Measurements from ENCODE around the gene NEK8.
"Not testable (repeated sequence)": the region's sequence is repeated elsewhere in the genome, so short reads cannot be mapped to it uniquely, and the experiment has no call there.

NEK8 gene

GRCh38 chr17:28710861-28711722, 17.5 kb upstream of the NEK8 start:
- peak; percentile 96 for DNase-seq

DNA sequence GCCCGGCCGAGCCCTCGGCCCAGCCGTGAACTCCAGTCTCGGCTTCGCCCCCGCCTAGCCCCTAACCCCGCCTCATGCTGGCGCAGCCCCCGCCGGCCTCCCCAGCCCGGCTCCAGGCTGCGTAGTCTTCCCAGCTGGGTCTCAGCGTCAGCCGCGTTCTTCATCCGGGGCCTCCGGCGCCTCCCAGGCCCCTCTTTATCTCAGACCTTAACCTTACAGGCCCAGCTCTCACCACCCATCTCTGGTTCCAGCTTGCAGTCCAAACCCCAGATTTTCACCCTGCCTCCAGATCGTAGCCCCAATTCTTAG, 16.9 kb upstream of the NEK8 start, which contains the start of gene PROCA1:
Gene PROCA1 (minus strand): TSS at position 166 of the 309 bp plus-strand sequence. CDS start 228 bp downstream, outside the sequence.
- no peak for DNase-seq

DNA sequence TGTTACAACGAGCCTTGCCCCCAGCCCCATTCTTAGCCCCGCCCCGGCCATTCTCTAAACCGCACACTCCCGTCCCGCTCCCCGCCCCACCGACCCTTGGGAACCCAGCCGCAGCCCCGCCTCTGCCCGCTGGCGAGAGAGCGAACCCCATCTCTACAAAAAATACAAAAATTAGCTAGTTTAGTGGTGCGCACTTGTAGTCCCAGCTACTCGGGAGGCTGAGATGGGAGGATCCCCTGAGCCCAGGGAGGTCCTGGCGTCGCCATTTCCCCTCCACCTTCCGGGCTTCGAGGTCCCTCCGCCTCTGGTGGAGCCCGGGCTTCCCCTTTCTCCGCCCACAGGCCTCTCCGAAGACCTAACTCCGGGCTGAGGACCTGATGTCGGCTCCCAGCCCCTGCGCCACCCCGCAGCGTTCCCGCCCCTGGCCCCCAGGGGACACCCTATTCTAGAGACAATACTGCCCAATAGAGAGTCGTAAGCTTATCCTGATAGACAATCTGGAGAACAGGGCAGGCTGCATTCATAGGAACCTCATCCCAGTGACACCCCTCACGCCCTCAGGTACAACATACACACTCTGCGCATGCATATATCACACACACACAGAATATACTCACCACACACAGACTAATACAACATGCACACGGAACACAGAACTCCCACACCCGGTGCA, 16.4 kb upstream of the NEK8 start:
- peak; percentile 89 for DNase-seq

GRCh38 chr17:28712705-28713415, 15.7 kb upstream of the NEK8 start:
- no peak for DNase-seq

DNA sequence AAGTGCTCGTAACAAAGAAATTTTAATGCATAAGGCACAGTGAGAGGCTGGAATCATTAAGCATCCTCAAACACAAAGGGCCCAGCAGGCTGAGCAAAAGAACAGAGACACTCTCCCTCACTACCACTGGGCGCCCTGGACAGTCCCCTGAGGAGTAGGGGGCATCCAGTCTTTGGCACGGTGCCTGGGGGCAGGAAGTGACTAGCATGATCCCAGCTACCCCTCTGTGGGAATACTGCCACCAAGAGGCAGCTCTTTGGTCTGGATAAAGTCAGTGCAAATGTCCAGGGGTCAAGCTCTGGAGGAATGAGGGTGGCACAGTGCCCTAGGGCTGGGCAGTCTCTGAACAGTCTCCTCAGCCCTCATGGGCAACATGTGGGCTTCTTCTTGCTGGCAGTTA, 14.3 kb upstream of the NEK8 start:
- no peak for DNase-seq

DNA sequence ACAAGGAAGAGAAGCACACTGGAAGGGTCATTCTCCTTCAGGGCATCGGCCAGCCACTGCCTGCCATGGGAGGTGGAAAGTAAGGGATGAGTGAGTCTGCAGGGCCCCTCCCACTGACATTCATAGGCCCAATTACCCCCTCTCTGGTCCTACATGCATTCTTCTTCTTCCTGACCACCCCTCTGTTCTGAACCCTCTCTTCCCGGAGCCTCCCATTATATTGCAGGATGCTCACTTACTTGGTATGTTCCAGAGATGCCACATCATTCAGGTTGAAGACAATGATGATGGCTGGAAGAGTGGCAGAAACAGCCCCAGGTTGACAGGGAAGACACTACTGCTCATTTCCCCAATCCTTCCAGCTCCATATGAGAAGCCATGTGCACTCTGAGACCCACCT, 13.4 kb upstream of the NEK8 start:
- no peak for DNase-seq

- peak; percentile 74 for DNase-seq
Observed at GRCh38 chr17:28716740-28717577, 11.6 kb upstream of the NEK8 start.

DNA sequence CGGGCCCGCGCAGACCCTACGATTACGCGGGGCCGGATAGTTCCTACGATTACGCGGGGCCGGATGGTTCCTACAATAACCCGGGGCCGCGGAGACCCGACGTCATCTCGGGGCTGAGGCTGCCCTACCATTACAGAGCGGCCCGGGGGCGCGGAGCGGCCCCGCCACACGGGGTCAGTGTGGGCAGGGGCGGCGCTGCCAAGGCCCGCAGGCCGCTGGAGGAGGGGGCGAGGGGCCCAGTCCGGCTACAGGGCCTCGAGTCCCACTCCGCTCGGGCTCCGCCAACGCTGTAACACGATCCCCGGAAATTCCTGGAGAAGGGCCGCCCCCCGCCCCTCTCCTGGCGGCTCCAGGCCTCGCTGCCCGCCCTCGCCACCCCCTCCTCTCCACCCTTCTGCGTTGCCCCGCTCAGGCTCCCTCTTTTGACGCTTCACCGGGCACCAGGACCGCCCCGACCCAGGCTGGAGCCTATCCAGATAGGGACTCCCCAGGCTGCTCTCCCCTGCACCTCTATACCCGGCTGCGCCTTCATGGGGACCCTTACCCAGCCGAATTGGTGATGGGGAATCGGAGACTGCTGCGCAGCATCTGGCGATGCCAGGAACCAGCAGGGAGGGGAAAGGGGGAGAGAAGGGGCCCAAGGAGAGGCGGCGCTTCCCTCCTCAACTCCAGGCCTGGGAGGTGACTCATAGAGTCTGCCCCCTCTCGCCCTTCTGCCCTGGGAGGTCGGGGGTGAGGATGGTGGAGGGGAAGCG, 10.8 kb upstream of the NEK8 start, which contains the start of gene RAB34:
Gene RAB34 (minus strand): TSS at position 291 of the 755 bp plus-strand sequence. CDS start 602 bp downstream, outside the sequence.
- DNase-seq, result peak; percentile 81

GRCh38 chr17:28718333-28719020, 10.1 kb upstream of the NEK8 start:
- DNase-seq, result no peak

GRCh38 chr17:28719021-28719433, 9.6 kb upstream of the NEK8 start:
- DNase-seq, result no peak

- DNase-seq, result peak; percentile 77
Observed at GRCh38 chr17:28720247-28720996, 8.2 kb upstream of the NEK8 start.

DNA sequence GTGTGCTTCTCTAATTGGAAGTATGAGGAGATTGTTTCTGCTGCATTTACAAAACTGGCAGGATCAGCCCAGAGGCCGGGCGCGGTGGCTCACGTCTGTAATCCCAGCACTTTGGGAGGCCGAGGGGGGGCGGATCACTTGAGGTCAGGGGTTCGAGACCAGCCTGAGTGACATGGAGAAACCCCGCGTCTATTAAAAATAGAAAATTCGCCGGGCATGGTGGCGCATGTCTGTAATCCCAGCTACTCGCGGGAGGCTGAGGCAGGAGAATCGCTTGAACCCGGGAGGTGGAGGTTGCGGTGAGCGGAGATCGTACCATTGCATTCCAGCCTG, 7.6 kb upstream of the NEK8 start:
- DNase-seq, result not testable (repeated sequence)

GRCh38 chr17:28722417-28723158, 6.0 kb upstream of the NEK8 start:
- DNase-seq, result no peak

- no peak for DNase-seq
Observed at GRCh38 chr17:28723159-28723835, 5.3 kb upstream of the NEK8 start.

- DNase-seq, result not testable (repeated sequence)
Observed at GRCh38 chr17:28723836-28724499, 4.6 kb upstream of the NEK8 start.

DNA sequence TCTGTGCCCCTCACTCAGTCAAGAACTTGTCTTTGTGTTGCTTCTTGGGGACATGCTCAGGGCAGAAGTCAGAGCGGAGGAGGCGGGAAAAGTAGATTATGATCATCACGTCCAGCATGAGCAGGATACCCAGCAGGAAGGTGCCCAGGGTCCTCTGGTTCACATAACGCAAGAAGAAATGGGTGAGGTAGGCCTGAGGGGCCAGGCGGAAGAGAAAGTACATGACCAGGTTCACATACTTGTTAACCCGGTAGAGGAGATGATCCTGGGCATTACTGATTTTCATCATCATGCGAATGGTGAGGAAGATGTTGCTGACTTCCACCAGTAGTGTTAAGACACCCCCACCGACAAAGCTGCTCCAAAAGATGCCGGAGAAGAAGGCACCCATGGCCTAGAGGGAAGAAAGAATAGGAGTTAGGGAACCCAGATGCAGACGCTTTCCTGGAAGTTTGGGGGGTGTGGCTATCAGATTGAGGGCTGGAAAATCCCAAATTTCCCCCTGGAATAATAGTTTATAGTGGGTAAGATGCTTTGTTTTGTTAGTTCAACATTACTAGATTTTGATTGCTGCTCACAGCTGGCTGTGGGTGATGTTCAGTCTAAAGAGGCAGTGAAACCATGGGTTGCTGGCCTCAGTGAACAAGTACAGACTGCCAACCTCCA, 4.0 kb upstream of the NEK8 start:
- DNase-seq, result no peak

GRCh38 chr17:28725166-28725659, 3.4 kb upstream of the NEK8 start:
- no peak for DNase-seq
